Measurements from ENCODE around the gene TMEM45B.

DNA sequence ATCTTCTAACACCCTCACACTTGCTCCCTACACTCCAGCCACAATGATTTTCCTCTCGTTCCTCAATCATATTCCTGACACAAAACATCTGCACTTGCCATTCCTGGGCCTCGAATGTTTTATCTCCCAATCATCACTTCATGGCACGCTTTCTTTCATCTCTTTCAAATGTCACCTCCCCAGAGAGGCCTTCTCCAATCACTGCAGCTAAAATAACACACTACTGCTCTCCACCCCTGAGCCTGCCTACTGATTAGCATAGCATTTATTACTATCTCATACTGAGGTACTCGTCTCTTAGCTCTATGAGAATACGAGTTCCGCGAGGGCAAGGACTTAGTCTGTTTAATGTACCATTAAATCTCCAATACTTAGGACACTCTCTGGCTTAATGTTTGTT is 56.3 kb downstream of the TMEM45B start:
- no peak for TF ChIP-seq POLR2AphosphoS5 (IDR thresholded peaks at IDR 0.05; ENCODE audit: low read depth)
- TF ChIP-seq, protein P1, sequence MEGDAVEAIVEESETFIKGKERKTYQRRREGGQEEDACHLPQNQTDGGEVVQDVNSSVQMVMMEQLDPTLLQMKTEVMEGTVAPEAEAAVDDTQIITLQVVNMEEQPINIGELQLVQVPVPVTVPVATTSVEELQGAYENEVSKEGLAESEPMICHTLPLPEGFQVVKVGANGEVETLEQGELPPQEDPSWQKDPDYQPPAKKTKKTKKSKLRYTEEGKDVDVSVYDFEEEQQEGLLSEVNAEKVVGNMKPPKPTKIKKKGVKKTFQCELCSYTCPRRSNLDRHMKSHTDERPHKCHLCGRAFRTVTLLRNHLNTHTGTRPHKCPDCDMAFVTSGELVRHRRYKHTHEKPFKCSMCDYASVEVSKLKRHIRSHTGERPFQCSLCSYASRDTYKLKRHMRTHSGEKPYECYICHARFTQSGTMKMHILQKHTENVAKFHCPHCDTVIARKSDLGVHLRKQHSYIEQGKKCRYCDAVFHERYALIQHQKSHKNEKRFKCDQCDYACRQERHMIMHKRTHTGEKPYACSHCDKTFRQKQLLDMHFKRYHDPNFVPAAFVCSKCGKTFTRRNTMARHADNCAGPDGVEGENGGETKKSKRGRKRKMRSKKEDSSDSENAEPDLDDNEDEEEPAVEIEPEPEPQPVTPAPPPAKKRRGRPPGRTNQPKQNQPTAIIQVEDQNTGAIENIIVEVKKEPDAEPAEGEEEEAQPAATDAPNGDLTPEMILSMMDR (IDR thresholded peaks at IDR 0.05; ENCODE audit: insufficient read depth, low read length), result no peak
- no peak for TF ChIP-seq SPI1 (IDR thresholded peaks at IDR 0.05; ENCODE audit: borderline replicate concordance, low read depth)

All from HL-60 (cell line).